CD14-positive monocyte (primary cell): ENCODE measurements around the gene NINL. TPM values are rescaled to one million over a fixed set of nuclear protein-coding genes. Genes with fewer than 3 reads are reported as not detected.

Source experiments
- DNase-seq, 3 donors: peaks; one replicate each; pipeline ENCODE4 v3.0.0-alpha.2; 2011 to 2022
- H2AFZ ChIP-seq: 2 replicates; pipeline ENCODE4 v1.6.0; 2012; ENCODE audit warnings: mild to moderate bottlenecking, low read depth, low read length, inconsistent platforms; ENCODE audit not compliant: insufficient read depth, poor library complexity, severe bottlenecking
- H3K27ac ChIP-seq, 2 donors: 1 replicate in 1 of 2; 2 replicates in 1 of 2; pipeline ENCODE4 v1.5.1; 2012 to 2013; ENCODE audit warnings: low read length in 2 of 2, control low read depth in 1 of 2, inconsistent platforms in 1 of 2, low read depth in 1 of 2, mild to moderate bottlenecking in 1 of 2
- H3K27me3 ChIP-seq, 2 donors: one replicate each; pipeline versions ENCODE4 v1.6.0 to v1.6.1; 2011 to 2013; ENCODE audit warnings: low read length in 2 of 2; ENCODE audit not compliant: control insufficient read depth in 2 of 2, insufficient read depth in 2 of 2
- H3K36me3 ChIP-seq, 2 donors: replicated peaks in 1 of 2; 1 replicate in 1 of 2; 2 replicates in 1 of 2; pipeline versions ENCODE4 v1.5.1 to v1.6.1; 2012 to 2013; ENCODE audit warnings: low read length in 2 of 2, control low read depth in 1 of 2, inconsistent platforms in 1 of 2, mild to moderate bottlenecking in 1 of 2; ENCODE audit not compliant: insufficient read depth in 2 of 2, control insufficient read depth in 1 of 2
- H3K4me1 ChIP-seq, 2 donors: 1 replicate in 1 of 2; 2 replicates in 1 of 2; pipeline versions ENCODE4 v1.5.1 to v1.6.1; 2012 to 2013; ENCODE audit warnings: low read length in 2 of 2, control low read depth in 1 of 2, inconsistent platforms in 1 of 2, mild to moderate bottlenecking in 1 of 2, moderate library complexity in 1 of 2; ENCODE audit not compliant: insufficient read depth in 2 of 2, control insufficient read depth in 1 of 2
- H3K4me2 ChIP-seq: replicated peaks from 2 replicates; pipeline ENCODE3; 2012; ENCODE audit warnings: low read length, moderate library complexity, mild to moderate bottlenecking; ENCODE audit not compliant: poor library complexity, severe bottlenecking; ENCODE audit errors: extremely low read depth
- H3K4me3 ChIP-seq, 3 experiments: fragments of 200-600 bp in 1 of 3; sonication (generic) in 1 of 3; replicated peaks in 1 of 3; 1 replicate in 2 of 3; 2 replicates in 1 of 3; pipeline ENCODE4 v1.5.1; 2011 to 2013; ENCODE audit warnings: low read length in 3 of 3, mild to moderate bottlenecking in 3 of 3, control low read depth in 2 of 3, low read depth in 2 of 3, inconsistent platforms in 1 of 3, moderate library complexity in 1 of 3
- H3K79me2 ChIP-seq: 2 replicates; pipeline ENCODE4 v1.6.0; 2012; ENCODE audit warnings: mild to moderate bottlenecking, control low read depth, inconsistent platforms, low read length, moderate library complexity; ENCODE audit not compliant: insufficient read depth
- H3K9ac ChIP-seq: 2 replicates; pipeline ENCODE4 v1.6.0; 2017; ENCODE audit warnings: low read length, mild to moderate bottlenecking; ENCODE audit not compliant: insufficient read depth, poor library complexity, severe bottlenecking
- H3K9me3 ChIP-seq, 2 donors: replicated peaks in 1 of 2; 1 replicate in 1 of 2; 2 replicates in 1 of 2; pipeline versions ENCODE4 v1.5.1 to v1.6.1; 2012 to 2013; ENCODE audit warnings: low read length in 2 of 2, control low read depth in 1 of 2; ENCODE audit not compliant: control insufficient read depth in 1 of 2, insufficient read depth in 1 of 2
- H4K20me1 ChIP-seq: 2 replicates; pipeline ENCODE4 v1.6.0; 2012; ENCODE audit warnings: mild to moderate bottlenecking, low read length, control low read depth, moderate library complexity; ENCODE audit not compliant: insufficient read depth
- H3K27ac Mint-ChIP-seq, 7 donors: one replicate each; pipeline ENCODE4 v1.8.0; 2020; ENCODE audit warnings: mild to moderate bottlenecking in 7 of 7, mixed read lengths in 7 of 7, moderate library complexity in 6 of 7, inconsistent platforms in 2 of 7
- H3K27me3 Mint-ChIP-seq, 3 donors: one replicate each; pipeline ENCODE4 v1.8.0; 2021 to 2022; ENCODE audit warnings: low read depth in 3 of 3, mild to moderate bottlenecking in 3 of 3, mixed read lengths in 3 of 3, moderate library complexity in 3 of 3, inconsistent platforms in 1 of 3
- H3K36me3 Mint-ChIP-seq, 2 donors: one replicate each; pipeline ENCODE4 v1.8.0; 2020; ENCODE audit warnings: mixed read lengths in 2 of 2, inconsistent platforms in 1 of 2, mild to moderate bottlenecking in 1 of 2
- H3K4me1 Mint-ChIP-seq: one replicate; pipeline ENCODE4 v1.8.0; 2020; ENCODE audit warnings: mild to moderate bottlenecking, mixed read lengths
- H3K4me3 Mint-ChIP-seq, 2 donors: one replicate each; pipeline ENCODE4 v1.8.0; 2020; ENCODE audit warnings: mild to moderate bottlenecking in 2 of 2, mixed read lengths in 2 of 2, moderate library complexity in 1 of 2
- H3K9me3 Mint-ChIP-seq, 7 donors: one replicate each; pipeline ENCODE4 v1.8.0; 2020 to 2022; ENCODE audit warnings: mixed read lengths in 7 of 7, mild to moderate bottlenecking in 6 of 7, moderate library complexity in 6 of 7, inconsistent platforms in 2 of 7
- CTCF ChIP-seq: fragments of 200-600 bp; IDR thresholded peaks from one replicate; pipeline ENCODE4 v1.8.0; 2022; ENCODE audit warnings: antibody characterized with exemption, mild to moderate bottlenecking
- WGBS: methylation state at CpG from one replicate; pipeline ENCODE4 v1.1.5; 2013; ENCODE audit warnings: missing lambda C conversion rate; ENCODE audit not compliant: insufficient coverage; 5-methylcytosine and 5-hydroxymethylcytosine counted together
- intact Hi-C, 2 donors: fragments of 100-400 bp; cut with micrococcal nuclease; formaldehyde crosslinking; loops; one replicate each; pipeline versions ENCODE4 v1.15.0 to v1.15.1; 2023
- polyA plus RNA-seq, 3 donors: library from polyadenylated mRNA; depleted of rRNA in 1 of 3; unstranded in 2 of 3; stranded (reverse) in 1 of 3; fragments of 300-500 nt in 2 of 3; fragments of >200 nt in 1 of 3; fragmentation: Illumina TruSeq in 2 of 3; gene quantifications; 1 replicate in 2 of 3; 2 replicates in 1 of 3; pipeline ENCODE4 v1.2.3, GENCODE V29; 2012 to 2021

NINL gene
- polyA plus RNA-seq, 3 donors = 0.08 to 0.15 TPM; not detected in 1

- H4K20me1 ChIP-seq = no peaks in the 10 kb centered on the region
- no peak overlapping the region for H2AFZ ChIP-seq
- no peak overlapping the region for H3K4me3 ChIP-seq
- H3K4me1 ChIP-seq = no peaks in the 10 kb centered on the region
- H3K36me3 ChIP-seq = no peaks in the 10 kb centered on the region
- H3K27ac Mint-ChIP-seq = peak overlapping the region in 2 of 7 donors; percentile 36 to 45
- H3K4me3 Mint-ChIP-seq = no peak overlapping the region
- H3K27ac ChIP-seq = no peak overlapping the region
- no peaks in the 10 kb centered on the region for H3K79me2 ChIP-seq
- peaks cover 3 to 8% (median 6%) of the 10 kb centered on the region in 3 donors for H3K27me3 Mint-ChIP-seq
- no peak for DNase-seq
- no peak overlapping the region for H3K4me2 ChIP-seq
- intact Hi-C loops = no loop called here
- no peaks in the 10 kb centered on the region for H3K9me3 ChIP-seq
- no peak overlapping the region for H3K9ac ChIP-seq
- WGBS = 84% methylated on average over 10 of the region's 12 CpGs
- peaks cover 3 to 12% (median 6%) of the 10 kb centered on the region in 7 donors for H3K9me3 Mint-ChIP-seq
- H3K4me1 Mint-ChIP-seq = no peaks in the 10 kb centered on the region
- no peak for TF ChIP-seq CTCF
- peaks cover 0 to 3% of the 10 kb centered on the region in 2 donors for H3K27me3 ChIP-seq
- no peaks in the 10 kb centered on the region for H3K36me3 Mint-ChIP-seq
Measured at GRCh38 chr20:25532015-25532751, 53.1 kb downstream of the NINL start.

GRCh38 chr20:25529295-25529951, 55.9 kb downstream of the NINL start:
- Mint-ChIP-seq H3K27ac (no peak overlapping the region), H3K36me3 (no peaks in the 10 kb centered on the region), H3K4me3 (no peak overlapping the region), H3K4me1 (no peaks in the 10 kb centered on the region), H3K27me3 (peaks cover 3 to 8% (median 6%) of the 10 kb centered on the region in 3 donors), H3K9me3 (peaks cover 3 to 15% (median 7%) of the 10 kb centered on the region in 7 donors)
- Histone ChIP-seq H3K4me2 (no peak overlapping the region), H3K9me3 (no peaks in the 10 kb centered on the region), H3K36me3 (no peaks in the 10 kb centered on the region), H3K27me3 (peaks cover 0 to 3% of the 10 kb centered on the region in 2 donors), H3K4me3 (no peak overlapping the region), H3K4me1 (no peaks in the 10 kb centered on the region), H2AFZ (no peak overlapping the region), H3K9ac (no peak overlapping the region), H4K20me1 (no peaks in the 10 kb centered on the region), H3K79me2 (no peaks in the 10 kb centered on the region), H3K27ac (no peak overlapping the region)
- no peak for DNase-seq
- no peak for TF ChIP-seq CTCF
- intact Hi-C loops = no loop called here
- 97% methylated on average over 5 of the region's 9 CpGs for whole genome bisulfite sequencing
